WTC11 (cell line): ENCODE results near the gene BAZ2A. TPM values are rescaled to one million over a fixed set of nuclear protein-coding genes. Genes with fewer than 3 reads are reported as not detected.

ENCODE experiments used
- CBFB ChIP-seq: sonication (generic); formaldehyde crosslinking; IDR thresholded peaks from 2 replicates; pipeline ENCODE4 v1.8.1; 2022; ENCODE audit warnings: mild to moderate bottlenecking, low read depth, missing genetic modification reagents
- ETV6 ChIP-seq: sonication (generic); formaldehyde crosslinking; IDR thresholded peaks from 2 replicates; pipeline ENCODE4 v1.8.1; 2022; ENCODE audit warnings: mild to moderate bottlenecking, missing genetic modification reagents
- FOXK1 ChIP-seq: sonication (generic); formaldehyde crosslinking; IDR thresholded peaks from 2 replicates; pipeline ENCODE4 v1.8.0; 2022; ENCODE audit warnings: mild to moderate bottlenecking, moderate library complexity, missing genetic modification reagents
- FOXP1 ChIP-seq: sonication (generic); formaldehyde crosslinking; IDR thresholded peaks from 2 replicates; pipeline ENCODE4 v1.8.0; 2022; ENCODE audit warnings: missing genetic modification reagents, mild to moderate bottlenecking, moderate library complexity, borderline replicate concordance
- GTF2I ChIP-seq: fragments of 250-450 bp; sonication (Bioruptor Pico); conservative IDR thresholded peaks from 2 replicates; pipeline ENCODE4 v1.4.0; 2021; ENCODE audit warnings: mild to moderate bottlenecking
- HMGA2 ChIP-seq: fragments of 250-450 bp; sonication (Bioruptor Pico); IDR thresholded peaks from 2 replicates; pipeline ENCODE4 v1.4.0; 2021; ENCODE audit warnings: mild to moderate bottlenecking, moderate library complexity
- JUN ChIP-seq: sonication (generic); formaldehyde crosslinking; IDR thresholded peaks from 2 replicates; pipeline ENCODE4 v1.8.0; 2023; ENCODE audit warnings: mild to moderate bottlenecking, missing genetic modification reagents
- KAT7 ChIP-seq: sonication (generic); formaldehyde crosslinking; IDR thresholded peaks from 2 replicates; pipeline ENCODE4 v1.8.1; 2023; ENCODE audit warnings: missing genetic modification reagents, mild to moderate bottlenecking, borderline replicate concordance
- MXD4 ChIP-seq: fragments of 250-450 bp; sonication (Bioruptor Pico); IDR thresholded peaks from 2 replicates; pipeline ENCODE4 v1.8.0; 2021; ENCODE audit warnings: mild to moderate bottlenecking, moderate library complexity, borderline replicate concordance
- RORB ChIP-seq: fragments of 250-450 bp; sonication (Bioruptor Pico); IDR thresholded peaks from 2 replicates; pipeline ENCODE4 v1.9.0; 2021; ENCODE audit warnings: mild to moderate bottlenecking
- SMAD3 ChIP-seq: sonication (generic); formaldehyde crosslinking; IDR thresholded peaks from 2 replicates; pipeline ENCODE4 v1.8.0; 2022; ENCODE audit warnings: missing genetic modification reagents, mild to moderate bottlenecking, borderline replicate concordance
- SP1 ChIP-seq: sonication (generic); formaldehyde crosslinking; conservative IDR thresholded peaks from 2 replicates; pipeline ENCODE4 v1.8.1; 2022; ENCODE audit warnings: missing genetic modification reagents
- TEAD4 ChIP-seq: sonication (generic); formaldehyde crosslinking; IDR thresholded peaks from 2 replicates; pipeline ENCODE4 v1.8.0; 2022; ENCODE audit warnings: mild to moderate bottlenecking, missing genetic modification reagents
- ZNF317 ChIP-seq: sonication (generic); formaldehyde crosslinking; IDR thresholded peaks from 2 replicates; pipeline ENCODE4 v1.8.1; 2023; ENCODE audit warnings: low read depth, mild to moderate bottlenecking, moderate library complexity, missing genetic modification reagents, borderline replicate concordance
- ZNF416 ChIP-seq: fragments of 250-450 bp; sonication (Bioruptor Pico); IDR thresholded peaks from 2 replicates; pipeline ENCODE4 v1.9.0; 2021; ENCODE audit warnings: mild to moderate bottlenecking, inconsistent platforms
- total RNA-seq: library from RNA; stranded (reverse); gene quantifications from 3 replicates; pipeline ENCODE4 v1.2.3, GENCODE V29; 2021
- TF ChIP-seq, protein P1 (sequence below): sonication (generic); formaldehyde crosslinking; IDR thresholded peaks from 2 replicates; pipeline ENCODE4 v1.8.1; 2022; ENCODE audit warnings: low read depth, missing genetic modification reagents, borderline replicate concordance
- TF ChIP-seq, protein P2 (sequence below): sonication (generic); formaldehyde crosslinking; IDR thresholded peaks from 2 replicates; pipeline ENCODE4 v1.8.1; 2023; ENCODE audit warnings: mild to moderate bottlenecking, missing genetic modification reagents, moderate library complexity
- TF ChIP-seq, protein P3 (sequence below): sonication (generic); formaldehyde crosslinking; IDR thresholded peaks from 2 replicates; pipeline ENCODE4 v1.8.1; 2023; ENCODE audit warnings: mild to moderate bottlenecking, missing genetic modification reagents
- TF ChIP-seq, protein P4 (sequence below): sonication (generic); formaldehyde crosslinking; IDR thresholded peaks from 2 replicates; pipeline ENCODE4 v1.8.0; 2022; ENCODE audit warnings: mild to moderate bottlenecking, missing genetic modification reagents
- TF ChIP-seq, protein P5 (sequence below): sonication (generic); formaldehyde crosslinking; conservative IDR thresholded peaks from 2 replicates; pipeline ENCODE4 v1.8.1; 2023; ENCODE audit warnings: mild to moderate bottlenecking, low read depth, missing genetic modification reagents, moderate library complexity
- TF ChIP-seq, protein P6 (sequence below): sonication (generic); formaldehyde crosslinking; IDR thresholded peaks from 2 replicates; pipeline ENCODE4 v1.8.1; 2023; ENCODE audit warnings: mild to moderate bottlenecking, moderate library complexity, missing genetic modification reagents
- TF ChIP-seq, protein P7 (sequence below): fragments of 250-450 bp; sonication (Bioruptor Pico); IDR thresholded peaks from 2 replicates; pipeline ENCODE4 v1.9.0; 2021; ENCODE audit warnings: mild to moderate bottlenecking
- TF ChIP-seq, protein P8 (sequence below): fragments of 250-450 bp; sonication (Bioruptor Pico); IDR thresholded peaks from 2 replicates; pipeline ENCODE4 v1.9.0; 2021; ENCODE audit warnings: mild to moderate bottlenecking, borderline replicate concordance

BAZ2A gene
- total RNA-seq, 1 experiment from 2014 or later = 114 TPM

DNA sequence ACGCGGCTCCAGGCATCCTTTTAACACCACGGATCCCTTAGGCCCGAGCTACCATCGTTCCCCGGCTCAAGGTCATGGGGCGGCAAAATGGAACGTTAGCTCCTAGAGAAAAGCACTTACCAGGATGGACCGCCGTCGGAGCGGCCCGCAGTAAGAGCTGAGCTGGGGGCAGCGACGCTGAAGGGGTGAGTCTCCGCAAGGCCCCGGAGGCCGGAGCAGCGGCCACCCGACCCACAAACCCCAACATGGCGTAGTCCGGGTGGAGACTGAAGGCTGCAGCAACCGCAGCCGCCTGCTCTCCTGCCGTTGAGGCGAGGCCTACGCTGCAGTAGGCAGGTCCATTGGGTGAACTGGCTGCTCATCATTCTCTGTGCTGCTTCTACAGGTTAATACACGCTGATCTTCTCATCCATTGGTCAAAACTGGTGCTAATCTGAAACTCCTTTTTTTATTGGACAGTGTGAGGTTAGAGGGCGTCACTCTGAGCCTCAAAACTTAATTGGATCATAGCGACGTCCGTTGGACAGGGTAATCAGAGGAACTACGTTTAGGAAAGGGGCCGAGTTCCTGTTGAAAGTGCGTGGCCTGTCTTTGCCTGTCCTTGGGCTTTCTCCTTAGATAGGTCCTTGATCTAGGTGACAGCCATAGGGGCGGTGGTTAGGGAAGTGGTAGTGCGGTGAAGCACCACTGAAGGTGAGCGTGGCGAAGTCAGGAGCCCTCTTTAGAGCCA, 15.8 kb upstream of the BAZ2A start, which contains the start of gene ATP5F1B (continued):
- TF ChIP-seq, protein P1, sequence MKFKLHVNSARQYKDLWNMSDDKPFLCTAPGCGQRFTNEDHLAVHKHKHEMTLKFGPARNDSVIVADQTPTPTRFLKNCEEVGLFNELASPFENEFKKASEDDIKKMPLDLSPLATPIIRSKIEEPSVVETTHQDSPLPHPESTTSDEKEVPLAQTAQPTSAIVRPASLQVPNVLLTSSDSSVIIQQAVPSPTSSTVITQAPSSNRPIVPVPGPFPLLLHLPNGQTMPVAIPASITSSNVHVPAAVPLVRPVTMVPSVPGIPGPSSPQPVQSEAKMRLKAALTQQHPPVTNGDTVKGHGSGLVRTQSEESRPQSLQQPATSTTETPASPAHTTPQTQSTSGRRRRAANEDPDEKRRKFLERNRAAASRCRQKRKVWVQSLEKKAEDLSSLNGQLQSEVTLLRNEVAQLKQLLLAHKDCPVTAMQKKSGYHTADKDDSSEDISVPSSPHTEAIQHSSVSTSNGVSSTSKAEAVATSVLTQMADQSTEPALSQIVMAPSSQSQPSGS (CRISPR knock-in tag) = no peak
- 0 out of 2 replicates have a peak, but pooled peaks have one; percentile 47 for TF ChIP-seq SMAD3 (CRISPR knock-in tag)
- no peak for TF ChIP-seq HMGA2 (CRISPR knock-in tag)
- TF ChIP-seq, protein P2, sequence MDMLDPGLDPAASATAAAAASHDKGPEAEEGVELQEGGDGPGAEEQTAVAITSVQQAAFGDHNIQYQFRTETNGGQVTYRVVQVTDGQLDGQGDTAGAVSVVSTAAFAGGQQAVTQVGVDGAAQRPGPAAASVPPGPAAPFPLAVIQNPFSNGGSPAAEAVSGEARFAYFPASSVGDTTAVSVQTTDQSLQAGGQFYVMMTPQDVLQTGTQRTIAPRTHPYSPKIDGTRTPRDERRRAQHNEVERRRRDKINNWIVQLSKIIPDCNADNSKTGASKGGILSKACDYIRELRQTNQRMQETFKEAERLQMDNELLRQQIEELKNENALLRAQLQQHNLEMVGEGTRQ = no peak
- TF ChIP-seq RORB (CRISPR knock-in tag) = no peak
- TF ChIP-seq FOXP1 (CRISPR knock-in tag) = 0 out of 2 replicates have a peak, but pooled peaks have one; percentile 72
- TF ChIP-seq FOXK1 = peak; percentile 67; the same call in 1 of the 2 replicates
- no peak for TF ChIP-seq MXD4
- TF ChIP-seq SP1 (CRISPR knock-in tag) = peak; percentile 81
- 0 out of 2 replicates have a peak, but pooled peaks have one; percentile 43 for TF ChIP-seq ZNF317 (CRISPR knock-in tag)
- no peak for TF ChIP-seq ZNF416 (CRISPR knock-in tag)
- TF ChIP-seq, protein P3, sequence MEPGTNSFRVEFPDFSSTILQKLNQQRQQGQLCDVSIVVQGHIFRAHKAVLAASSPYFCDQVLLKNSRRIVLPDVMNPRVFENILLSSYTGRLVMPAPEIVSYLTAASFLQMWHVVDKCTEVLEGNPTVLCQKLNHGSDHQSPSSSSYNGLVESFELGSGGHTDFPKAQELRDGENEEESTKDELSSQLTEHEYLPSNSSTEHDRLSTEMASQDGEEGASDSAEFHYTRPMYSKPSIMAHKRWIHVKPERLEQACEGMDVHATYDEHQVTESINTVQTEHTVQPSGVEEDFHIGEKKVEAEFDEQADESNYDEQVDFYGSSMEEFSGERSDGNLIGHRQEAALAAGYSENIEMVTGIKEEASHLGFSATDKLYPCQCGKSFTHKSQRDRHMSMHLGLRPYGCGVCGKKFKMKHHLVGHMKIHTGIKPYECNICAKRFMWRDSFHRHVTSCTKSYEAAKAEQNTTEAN (CRISPR knock-in tag) = no peak
- TF ChIP-seq, protein P4, sequence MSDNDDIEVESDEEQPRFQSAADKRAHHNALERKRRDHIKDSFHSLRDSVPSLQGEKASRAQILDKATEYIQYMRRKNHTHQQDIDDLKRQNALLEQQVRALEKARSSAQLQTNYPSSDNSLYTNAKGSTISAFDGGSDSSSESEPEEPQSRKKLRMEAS = peak; percentile 61
- TF ChIP-seq GTF2I = no peak
- TF ChIP-seq KAT7 = no peak
- TF ChIP-seq, protein P5, sequence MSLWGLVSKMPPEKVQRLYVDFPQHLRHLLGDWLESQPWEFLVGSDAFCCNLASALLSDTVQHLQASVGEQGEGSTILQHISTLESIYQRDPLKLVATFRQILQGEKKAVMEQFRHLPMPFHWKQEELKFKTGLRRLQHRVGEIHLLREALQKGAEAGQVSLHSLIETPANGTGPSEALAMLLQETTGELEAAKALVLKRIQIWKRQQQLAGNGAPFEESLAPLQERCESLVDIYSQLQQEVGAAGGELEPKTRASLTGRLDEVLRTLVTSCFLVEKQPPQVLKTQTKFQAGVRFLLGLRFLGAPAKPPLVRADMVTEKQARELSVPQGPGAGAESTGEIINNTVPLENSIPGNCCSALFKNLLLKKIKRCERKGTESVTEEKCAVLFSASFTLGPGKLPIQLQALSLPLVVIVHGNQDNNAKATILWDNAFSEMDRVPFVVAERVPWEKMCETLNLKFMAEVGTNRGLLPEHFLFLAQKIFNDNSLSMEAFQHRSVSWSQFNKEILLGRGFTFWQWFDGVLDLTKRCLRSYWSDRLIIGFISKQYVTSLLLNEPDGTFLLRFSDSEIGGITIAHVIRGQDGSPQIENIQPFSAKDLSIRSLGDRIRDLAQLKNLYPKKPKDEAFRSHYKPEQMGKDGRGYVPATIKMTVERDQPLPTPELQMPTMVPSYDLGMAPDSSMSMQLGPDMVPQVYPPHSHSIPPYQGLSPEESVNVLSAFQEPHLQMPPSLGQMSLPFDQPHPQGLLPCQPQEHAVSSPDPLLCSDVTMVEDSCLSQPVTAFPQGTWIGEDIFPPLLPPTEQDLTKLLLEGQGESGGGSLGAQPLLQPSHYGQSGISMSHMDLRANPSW = no peak
- TF ChIP-seq ETV6 (CRISPR knock-in tag) = peak; percentile 86; the same call in 1 of the 2 replicates
- TF ChIP-seq, protein P6, sequence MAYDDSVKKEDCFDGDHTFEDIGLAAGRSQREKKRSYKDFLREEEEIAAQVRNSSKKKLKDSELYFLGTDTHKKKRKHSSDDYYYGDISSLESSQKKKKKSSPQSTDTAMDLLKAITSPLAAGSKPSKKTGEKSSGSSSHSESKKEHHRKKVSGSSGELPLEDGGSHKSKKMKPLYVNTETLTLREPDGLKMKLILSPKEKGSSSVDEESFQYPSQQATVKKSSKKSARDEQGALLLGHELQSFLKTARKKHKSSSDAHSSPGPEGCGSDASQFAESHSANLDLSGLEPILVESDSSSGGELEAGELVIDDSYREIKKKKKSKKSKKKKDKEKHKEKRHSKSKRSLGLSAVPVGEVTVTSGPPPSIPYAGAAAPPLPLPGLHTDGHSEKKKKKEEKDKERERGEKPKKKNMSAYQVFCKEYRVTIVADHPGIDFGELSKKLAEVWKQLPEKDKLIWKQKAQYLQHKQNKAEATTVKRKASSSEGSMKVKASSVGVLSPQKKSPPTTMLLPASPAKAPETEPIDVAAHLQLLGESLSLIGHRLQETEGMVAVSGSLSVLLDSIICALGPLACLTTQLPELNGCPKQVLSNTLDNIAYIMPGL (CRISPR knock-in tag) = no peak
- no peak for TF ChIP-seq TEAD4
- TF ChIP-seq CBFB (CRISPR knock-in tag) = no peak
- TF ChIP-seq, protein P7, sequence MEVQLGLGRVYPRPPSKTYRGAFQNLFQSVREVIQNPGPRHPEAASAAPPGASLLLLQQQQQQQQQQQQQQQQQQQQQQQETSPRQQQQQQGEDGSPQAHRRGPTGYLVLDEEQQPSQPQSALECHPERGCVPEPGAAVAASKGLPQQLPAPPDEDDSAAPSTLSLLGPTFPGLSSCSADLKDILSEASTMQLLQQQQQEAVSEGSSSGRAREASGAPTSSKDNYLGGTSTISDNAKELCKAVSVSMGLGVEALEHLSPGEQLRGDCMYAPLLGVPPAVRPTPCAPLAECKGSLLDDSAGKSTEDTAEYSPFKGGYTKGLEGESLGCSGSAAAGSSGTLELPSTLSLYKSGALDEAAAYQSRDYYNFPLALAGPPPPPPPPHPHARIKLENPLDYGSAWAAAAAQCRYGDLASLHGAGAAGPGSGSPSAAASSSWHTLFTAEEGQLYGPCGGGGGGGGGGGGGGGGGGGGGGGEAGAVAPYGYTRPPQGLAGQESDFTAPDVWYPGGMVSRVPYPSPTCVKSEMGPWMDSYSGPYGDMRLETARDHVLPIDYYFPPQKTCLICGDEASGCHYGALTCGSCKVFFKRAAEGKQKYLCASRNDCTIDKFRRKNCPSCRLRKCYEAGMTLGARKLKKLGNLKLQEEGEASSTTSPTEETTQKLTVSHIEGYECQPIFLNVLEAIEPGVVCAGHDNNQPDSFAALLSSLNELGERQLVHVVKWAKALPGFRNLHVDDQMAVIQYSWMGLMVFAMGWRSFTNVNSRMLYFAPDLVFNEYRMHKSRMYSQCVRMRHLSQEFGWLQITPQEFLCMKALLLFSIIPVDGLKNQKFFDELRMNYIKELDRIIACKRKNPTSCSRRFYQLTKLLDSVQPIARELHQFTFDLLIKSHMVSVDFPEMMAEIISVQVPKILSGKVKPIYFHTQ (CRISPR knock-in tag) = no peak
- TF ChIP-seq JUN (CRISPR knock-in tag) = no peak
- TF ChIP-seq, protein P8, sequence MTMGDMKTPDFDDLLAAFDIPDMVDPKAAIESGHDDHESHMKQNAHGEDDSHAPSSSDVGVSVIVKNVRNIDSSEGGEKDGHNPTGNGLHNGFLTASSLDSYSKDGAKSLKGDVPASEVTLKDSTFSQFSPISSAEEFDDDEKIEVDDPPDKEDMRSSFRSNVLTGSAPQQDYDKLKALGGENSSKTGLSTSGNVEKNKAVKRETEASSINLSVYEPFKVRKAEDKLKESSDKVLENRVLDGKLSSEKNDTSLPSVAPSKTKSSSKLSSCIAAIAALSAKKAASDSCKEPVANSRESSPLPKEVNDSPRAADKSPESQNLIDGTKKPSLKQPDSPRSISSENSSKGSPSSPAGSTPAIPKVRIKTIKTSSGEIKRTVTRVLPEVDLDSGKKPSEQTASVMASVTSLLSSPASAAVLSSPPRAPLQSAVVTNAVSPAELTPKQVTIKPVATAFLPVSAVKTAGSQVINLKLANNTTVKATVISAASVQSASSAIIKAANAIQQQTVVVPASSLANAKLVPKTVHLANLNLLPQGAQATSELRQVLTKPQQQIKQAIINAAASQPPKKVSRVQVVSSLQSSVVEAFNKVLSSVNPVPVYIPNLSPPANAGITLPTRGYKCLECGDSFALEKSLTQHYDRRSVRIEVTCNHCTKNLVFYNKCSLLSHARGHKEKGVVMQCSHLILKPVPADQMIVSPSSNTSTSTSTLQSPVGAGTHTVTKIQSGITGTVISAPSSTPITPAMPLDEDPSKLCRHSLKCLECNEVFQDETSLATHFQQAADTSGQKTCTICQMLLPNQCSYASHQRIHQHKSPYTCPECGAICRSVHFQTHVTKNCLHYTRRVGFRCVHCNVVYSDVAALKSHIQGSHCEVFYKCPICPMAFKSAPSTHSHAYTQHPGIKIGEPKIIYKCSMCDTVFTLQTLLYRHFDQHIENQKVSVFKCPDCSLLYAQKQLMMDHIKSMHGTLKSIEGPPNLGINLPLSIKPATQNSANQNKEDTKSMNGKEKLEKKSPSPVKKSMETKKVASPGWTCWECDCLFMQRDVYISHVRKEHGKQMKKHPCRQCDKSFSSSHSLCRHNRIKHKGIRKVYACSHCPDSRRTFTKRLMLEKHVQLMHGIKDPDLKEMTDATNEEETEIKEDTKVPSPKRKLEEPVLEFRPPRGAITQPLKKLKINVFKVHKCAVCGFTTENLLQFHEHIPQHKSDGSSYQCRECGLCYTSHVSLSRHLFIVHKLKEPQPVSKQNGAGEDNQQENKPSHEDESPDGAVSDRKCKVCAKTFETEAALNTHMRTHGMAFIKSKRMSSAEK (CRISPR knock-in tag) = no peak
